A673 (cell line): ENCODE results near the gene TXNRD1.

Source experiments
- CTCF ChIP-seq: fragments of 300-800, 200-600 bp; sonication (generic); conservative IDR thresholded peaks from 2 replicates; pipeline ENCODE4 v1.5.1; 2017; ENCODE audit warnings: low read depth, mild to moderate bottlenecking, antibody characterized with exemption, low read length, moderate library complexity, mixed read lengths
- EZH2 ChIP-seq: fragments of 200-600 bp; sonication (generic); IDR thresholded peaks from 2 replicates; pipeline ENCODE4 v1.6.1; 2017; ENCODE audit warnings: borderline replicate concordance, low read depth, mild to moderate bottlenecking, mixed read lengths, antibody characterized with exemption, low read length; ENCODE audit not compliant: poor library complexity, severe bottlenecking

GRCh38 chr12:104328790-104329189, 113.2 kb downstream of the TXNRD1 start:
- TF ChIP-seq CTCF (no peak), EZH2 (no peak)
